ENCODE measurements around the gene SLC6A12. TPM values are rescaled to one million over a fixed set of nuclear protein-coding genes. Genes with fewer than 3 reads are reported as not detected.

SLC6A12 gene
- total RNA-seq, 1 experiment from 2014 or later: 2.1 TPM

DNA sequence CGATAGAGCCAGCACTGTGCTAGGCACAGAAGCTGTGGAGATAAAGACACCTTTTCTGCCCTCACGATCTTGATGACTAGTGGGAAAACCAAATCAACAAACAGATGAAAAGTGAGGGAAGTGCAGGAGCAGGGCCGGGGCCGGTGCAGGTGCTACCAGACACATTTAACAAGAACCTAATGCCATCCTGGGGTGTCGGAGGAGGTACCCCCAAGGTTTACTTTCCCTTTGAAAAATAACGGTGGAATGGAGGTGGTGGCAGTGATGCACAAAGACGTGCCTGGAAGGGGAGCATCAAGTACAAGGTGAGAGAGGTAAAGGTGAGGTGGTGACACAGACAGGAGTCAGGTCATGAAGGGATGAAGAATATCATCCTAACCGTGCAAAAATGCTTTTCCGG lies 26.6 kb upstream of the SLC6A12 start:
- no TSS peak for BruUV-seq (replicated peaks)
- no peak for DNase-seq
- H3K36me3 ChIP-seq (ENCODE audit: control insufficient read depth, insufficient read depth, low read length): no peaks in the 10 kb centered on the region
- Mint-ChIP-seq H3K36me3 (ENCODE audit: insufficient read depth, unreplicated experiment) (no peaks in the 10 kb centered on the region), H3K27me3 (ENCODE audit: insufficient read depth, unreplicated experiment) (peaks cover 10% of the 10 kb centered on the region), H3K4me3 (ENCODE audit: unreplicated experiment) (no peak overlapping the region), H3K9me3 (ENCODE audit: unreplicated experiment) (peaks cover 21% of the 10 kb centered on the region), H3K4me1 (ENCODE audit: low read depth, unreplicated experiment) (no peaks in the 10 kb centered on the region), H3K27ac (ENCODE audit: unreplicated experiment) (no peak overlapping the region)
- peaks cover 24% of the 10 kb centered on the region for H3K9me3 ChIP-seq
- H3K4me3 ChIP-seq (ENCODE audit: low read depth, low read length): no peak overlapping the region
- H3K27me3 ChIP-seq (replicated peaks; ENCODE audit: control insufficient read depth, insufficient read depth, low read length): no peaks in the 10 kb centered on the region
- TF ChIP-seq, protein P1, sequence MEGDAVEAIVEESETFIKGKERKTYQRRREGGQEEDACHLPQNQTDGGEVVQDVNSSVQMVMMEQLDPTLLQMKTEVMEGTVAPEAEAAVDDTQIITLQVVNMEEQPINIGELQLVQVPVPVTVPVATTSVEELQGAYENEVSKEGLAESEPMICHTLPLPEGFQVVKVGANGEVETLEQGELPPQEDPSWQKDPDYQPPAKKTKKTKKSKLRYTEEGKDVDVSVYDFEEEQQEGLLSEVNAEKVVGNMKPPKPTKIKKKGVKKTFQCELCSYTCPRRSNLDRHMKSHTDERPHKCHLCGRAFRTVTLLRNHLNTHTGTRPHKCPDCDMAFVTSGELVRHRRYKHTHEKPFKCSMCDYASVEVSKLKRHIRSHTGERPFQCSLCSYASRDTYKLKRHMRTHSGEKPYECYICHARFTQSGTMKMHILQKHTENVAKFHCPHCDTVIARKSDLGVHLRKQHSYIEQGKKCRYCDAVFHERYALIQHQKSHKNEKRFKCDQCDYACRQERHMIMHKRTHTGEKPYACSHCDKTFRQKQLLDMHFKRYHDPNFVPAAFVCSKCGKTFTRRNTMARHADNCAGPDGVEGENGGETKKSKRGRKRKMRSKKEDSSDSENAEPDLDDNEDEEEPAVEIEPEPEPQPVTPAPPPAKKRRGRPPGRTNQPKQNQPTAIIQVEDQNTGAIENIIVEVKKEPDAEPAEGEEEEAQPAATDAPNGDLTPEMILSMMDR (IDR thresholded peaks at IDR 0.05; ENCODE audit: insufficient read depth in 1 of 2, low read depth in 1 of 2, low read length in 1 of 2, severe bottlenecking in 1 of 2, unreplicated experiment in 1 of 2): no peak
- intact Hi-C loops (cut with micrococcal nuclease; ENCODE audit: unreplicated experiment): no loop called here
- ChIA-PET POLR2A (no interaction called here), CTCF (no interaction called here)
- H3K4me1 ChIP-seq: no peaks in the 10 kb centered on the region

GRCh38 chr12:238736-239398 lies 24.9 kb upstream of the SLC6A12 start:
- ChIA-PET POLR2A (no interaction called here), CTCF (no interaction called here)
- Mint-ChIP-seq H3K4me1 (ENCODE audit: low read depth, unreplicated experiment) (no peaks in the 10 kb centered on the region), H3K4me3 (ENCODE audit: unreplicated experiment) (no peak overlapping the region), H3K27ac (ENCODE audit: unreplicated experiment) (no peak overlapping the region), H3K9me3 (ENCODE audit: unreplicated experiment) (peaks cover 23% of the 10 kb centered on the region), H3K36me3 (ENCODE audit: insufficient read depth, unreplicated experiment) (peaks cover 4% of the 10 kb centered on the region), H3K27me3 (ENCODE audit: insufficient read depth, unreplicated experiment) (peaks cover 8% of the 10 kb centered on the region)
- no peak overlapping the region for H3K4me3 ChIP-seq (ENCODE audit: low read depth, low read length)
- H3K4me1 ChIP-seq: no peaks in the 10 kb centered on the region
- H3K27me3 ChIP-seq (replicated peaks; ENCODE audit: control insufficient read depth, insufficient read depth, low read length): no peaks in the 10 kb centered on the region
- no TSS peak for BruUV-seq (replicated peaks)
- no peak for DNase-seq
- no peaks in the 10 kb centered on the region for H3K36me3 ChIP-seq (ENCODE audit: control insufficient read depth, insufficient read depth, low read length)
- intact Hi-C loops (cut with micrococcal nuclease; ENCODE audit: unreplicated experiment): no loop called here
- H3K9me3 ChIP-seq: peaks cover 37% of the 10 kb centered on the region
- TF ChIP-seq, protein P1 (IDR thresholded peaks at IDR 0.05; ENCODE audit: insufficient read depth in 1 of 2, low read depth in 1 of 2, low read length in 1 of 2, severe bottlenecking in 1 of 2, unreplicated experiment in 1 of 2): no peak

- no peak for DNase-seq
- intact Hi-C loops (cut with micrococcal nuclease; ENCODE audit: unreplicated experiment): no loop called here
- TF ChIP-seq, protein P1 (IDR thresholded peaks at IDR 0.05; ENCODE audit: insufficient read depth in 1 of 2, low read depth in 1 of 2, low read length in 1 of 2, severe bottlenecking in 1 of 2, unreplicated experiment in 1 of 2): no peak
- ChIA-PET POLR2A (no interaction called here), CTCF (no interaction called here)
- H3K27me3 Mint-ChIP-seq (ENCODE audit: insufficient read depth, unreplicated experiment): peaks cover 8% of the 10 kb centered on the region
- Histone ChIP-seq H3K4me3 (ENCODE audit: low read depth, low read length) (no peak overlapping the region), H3K4me1 (no peaks in the 10 kb centered on the region), H3K9me3 (peaks cover 37% of the 10 kb centered on the region), H3K27me3 (replicated peaks; ENCODE audit: control insufficient read depth, insufficient read depth, low read length) (no peaks in the 10 kb centered on the region), H3K36me3 (ENCODE audit: control insufficient read depth, insufficient read depth, low read length) (no peaks in the 10 kb centered on the region)
- H3K4me1 Mint-ChIP-seq (ENCODE audit: low read depth, unreplicated experiment): no peaks in the 10 kb centered on the region
- no peak overlapping the region for H3K27ac Mint-ChIP-seq (ENCODE audit: unreplicated experiment)
- peaks cover 23% of the 10 kb centered on the region for H3K9me3 Mint-ChIP-seq (ENCODE audit: unreplicated experiment)
- no TSS peak for BruUV-seq (replicated peaks)
- peaks cover 4% of the 10 kb centered on the region for H3K36me3 Mint-ChIP-seq (ENCODE audit: insufficient read depth, unreplicated experiment)
- H3K4me3 Mint-ChIP-seq (ENCODE audit: unreplicated experiment): no peak overlapping the region
Measured at GRCh38 chr12:238116-238515, 24.2 kb upstream of the SLC6A12 start.
